AG04450 (cell line): ENCODE data around the gene AZU1. TPM values are rescaled to one million over a fixed set of nuclear protein-coding genes. Genes with fewer than 3 reads are reported as not detected.

Experiments
- CTCF ChIA-PET: fragments of 300-600, 350-600 bp; formaldehyde crosslinking; extraction: SDS; loops from one replicate; lab custom pipeline; 2022; ENCODE audit warnings: antibody characterized with exemption, inconsistent platforms; lab: Charles Lee
- POLR2A ChIA-PET: fragments of 350-600 bp; formaldehyde crosslinking; extraction: SDS; loops from one replicate; lab custom pipeline; 2021; ENCODE audit warnings: antibody characterized with exemption, inconsistent platforms; lab: Yijun Ruan, JAX
- DNase-seq: peaks from one replicate; pipeline ENCODE4 v3.0.0-alpha.2; 2011; ENCODE audit warnings: low read depth, low spot score
- H3K27ac ChIP-seq: one replicate; pipeline ENCODE4 v1.5.1; 2012; ENCODE audit warnings: low read depth, low read length, control low read depth
- H3K27me3 ChIP-seq: one replicate; pipeline ENCODE4 v1.6.0; 2012; ENCODE audit warnings: low read length; ENCODE audit not compliant: control insufficient read depth, insufficient read depth
- H3K4me3 ChIP-seq: 2 replicates; pipeline ENCODE4 v1.5.1; 2011; ENCODE audit warnings: mild to moderate bottlenecking, low read depth, low read length, control low read depth
- H3K9me3 ChIP-seq: 2 replicates; pipeline ENCODE4 v1.5.1; 2012; ENCODE audit warnings: low read length; ENCODE audit not compliant: control insufficient read depth, insufficient read depth
- polyA plus RNA-seq: library from polyadenylated mRNA; depleted of rRNA; stranded (reverse); fragments of >200 nt; gene quantifications from 2 replicates; pipeline ENCODE4 v1.2.3, GENCODE V29; 2011
- TF ChIP-seq, protein P1 (sequence below): IDR thresholded peaks from 2 replicates; pipeline ENCODE4 v1.5.1; 2011; ENCODE audit warnings: low read depth, low read length, control low read depth, inconsistent platforms

Gene AZU1
- polyA plus RNA-seq, 1 experiment = 0.04 TPM

DNA sequence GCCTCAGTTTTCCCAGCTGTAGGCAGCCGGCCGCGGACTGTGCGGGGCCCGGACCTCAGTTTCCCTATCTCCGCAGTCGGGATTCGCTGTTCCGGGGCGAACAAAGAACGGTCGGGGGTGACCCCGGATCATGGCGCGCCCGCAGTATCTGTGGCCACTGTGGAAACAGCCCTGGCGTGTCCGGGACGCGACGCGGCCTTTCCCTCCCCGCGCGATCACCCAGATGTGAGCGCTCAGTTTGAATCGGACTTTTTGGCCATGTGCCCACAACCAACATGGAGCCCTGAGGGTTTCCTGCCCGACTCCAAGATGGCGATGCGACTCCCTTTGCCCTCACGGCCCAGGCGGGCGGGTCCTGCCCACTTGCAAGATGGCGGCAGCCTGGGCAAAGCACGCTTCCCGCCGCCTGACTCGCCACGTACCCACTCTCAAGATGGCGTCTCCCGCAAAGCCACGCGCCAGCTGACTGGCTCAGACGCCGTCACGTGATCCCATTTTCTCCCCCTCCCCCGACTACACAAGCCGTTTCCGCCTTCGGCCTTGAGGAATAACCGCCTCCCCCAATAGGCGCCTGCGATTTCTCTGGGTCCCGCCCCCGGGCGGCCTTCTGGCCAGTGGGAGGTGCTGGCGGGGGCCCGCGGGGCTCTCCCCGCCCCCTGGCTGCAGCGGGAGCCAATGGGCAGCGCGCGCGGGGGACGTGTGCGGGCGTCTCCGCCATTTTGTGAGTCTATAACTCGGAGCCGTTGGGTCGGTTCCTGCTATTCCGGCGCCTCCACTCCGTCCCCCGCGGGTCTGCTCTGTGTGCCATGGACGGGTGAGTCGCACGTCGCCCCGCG is 30.7 kb upstream of the AZU1 start, which contains the start of gene PTBP1:
TSS of gene PTBP1 (plus strand) at position 761 of the 836 bp plus-strand sequence. CDS start at position 807, 46 bp downstream.
- ChIA-PET CTCF (no interaction called here), POLR2A (interaction anchor here (0.6 to 2.3 kb wide), 6 partner anchors 13 to 187 kb away, joined by 3 to 11 read pairs (median 4); partner anchors contain the start of gene WDR18)
- TF ChIP-seq, protein P1, sequence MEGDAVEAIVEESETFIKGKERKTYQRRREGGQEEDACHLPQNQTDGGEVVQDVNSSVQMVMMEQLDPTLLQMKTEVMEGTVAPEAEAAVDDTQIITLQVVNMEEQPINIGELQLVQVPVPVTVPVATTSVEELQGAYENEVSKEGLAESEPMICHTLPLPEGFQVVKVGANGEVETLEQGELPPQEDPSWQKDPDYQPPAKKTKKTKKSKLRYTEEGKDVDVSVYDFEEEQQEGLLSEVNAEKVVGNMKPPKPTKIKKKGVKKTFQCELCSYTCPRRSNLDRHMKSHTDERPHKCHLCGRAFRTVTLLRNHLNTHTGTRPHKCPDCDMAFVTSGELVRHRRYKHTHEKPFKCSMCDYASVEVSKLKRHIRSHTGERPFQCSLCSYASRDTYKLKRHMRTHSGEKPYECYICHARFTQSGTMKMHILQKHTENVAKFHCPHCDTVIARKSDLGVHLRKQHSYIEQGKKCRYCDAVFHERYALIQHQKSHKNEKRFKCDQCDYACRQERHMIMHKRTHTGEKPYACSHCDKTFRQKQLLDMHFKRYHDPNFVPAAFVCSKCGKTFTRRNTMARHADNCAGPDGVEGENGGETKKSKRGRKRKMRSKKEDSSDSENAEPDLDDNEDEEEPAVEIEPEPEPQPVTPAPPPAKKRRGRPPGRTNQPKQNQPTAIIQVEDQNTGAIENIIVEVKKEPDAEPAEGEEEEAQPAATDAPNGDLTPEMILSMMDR = no peak

DNA sequence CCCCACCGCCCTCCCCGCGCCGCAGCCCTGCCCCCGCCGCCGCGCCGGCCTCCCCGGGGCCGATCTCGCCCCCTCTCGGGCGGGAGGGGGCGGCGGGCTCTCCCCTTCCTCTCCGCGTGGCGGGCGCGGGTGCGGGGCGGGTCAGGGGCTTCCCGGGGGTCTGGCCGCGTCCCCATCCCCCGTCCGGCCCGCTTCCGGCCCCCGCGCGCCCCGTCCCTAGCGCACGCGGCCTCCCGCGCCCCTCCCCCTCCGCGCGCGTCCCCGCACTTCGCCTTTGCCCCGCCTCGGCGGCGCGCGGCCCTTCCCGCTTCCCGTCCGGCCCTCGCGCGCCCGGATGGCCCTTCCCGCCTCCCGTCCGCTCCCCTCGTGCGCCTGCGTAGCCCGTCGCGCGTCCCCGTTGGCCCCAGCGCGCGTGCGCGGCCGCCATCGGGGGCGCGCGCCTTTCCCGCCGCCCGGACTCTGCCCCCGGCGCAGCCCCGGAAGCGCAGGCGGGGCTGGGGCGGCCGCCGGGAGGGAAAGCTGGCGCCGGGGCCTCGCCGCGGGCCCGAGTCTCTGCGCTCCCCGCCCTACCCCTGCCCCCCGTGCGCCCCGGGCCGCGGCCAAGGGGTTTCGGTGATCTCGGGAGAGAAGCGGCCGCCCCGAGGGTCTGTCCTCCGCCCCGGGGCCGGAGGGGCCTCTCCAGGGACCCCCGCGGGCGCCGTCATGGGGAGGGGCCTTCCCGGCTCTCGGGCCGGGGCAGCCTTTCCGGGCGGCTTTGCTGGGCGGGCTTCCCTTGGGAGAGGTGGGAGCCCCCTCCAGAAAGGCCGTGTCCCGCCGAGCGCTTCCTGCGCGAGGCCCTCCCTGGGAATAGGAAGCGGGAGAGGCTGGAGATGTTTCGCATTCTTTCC is 29.9 kb upstream of the AZU1 start:
- Histone ChIP-seq H3K9me3 (no peaks in the 10 kb centered on the region; the same call in 1 of the 2 replicates), H3K4me3 (peak overlapping the region; percentile 90), H3K27ac (peak overlapping the region; percentile 70), H3K27me3 (no peaks in the 10 kb centered on the region)
- DNase-seq = peak; percentile 66
- CTCF ChIA-PET = interaction anchor here (2.2 kb wide), 1 partner anchor 27 kb away, joined by 9 read pairs; no protein-coding TSS in a partner anchor
- TF ChIP-seq, protein P1 = no peak
- POLR2A ChIA-PET = interaction anchor here (0.9 to 2.3 kb wide), 3 partner anchors 14 to 19 kb away, joined by 3 to 11 read pairs (median 5); no protein-coding TSS in a partner anchor

More for the DNA sequence above, 30.7 kb upstream of the AZU1 start, which contains the start of gene PTBP1:
- H3K9me3 ChIP-seq = no peaks in the 10 kb centered on the region; the same call in 1 of the 2 replicates
- H3K27me3 ChIP-seq = no peaks in the 10 kb centered on the region
- peak within 1 kb of the TSS; percentile 90 for H3K4me3 ChIP-seq
- H3K27ac ChIP-seq = peak within 1 kb of the TSS; percentile 70
- DNase-seq = peak; percentile 100

DNA sequence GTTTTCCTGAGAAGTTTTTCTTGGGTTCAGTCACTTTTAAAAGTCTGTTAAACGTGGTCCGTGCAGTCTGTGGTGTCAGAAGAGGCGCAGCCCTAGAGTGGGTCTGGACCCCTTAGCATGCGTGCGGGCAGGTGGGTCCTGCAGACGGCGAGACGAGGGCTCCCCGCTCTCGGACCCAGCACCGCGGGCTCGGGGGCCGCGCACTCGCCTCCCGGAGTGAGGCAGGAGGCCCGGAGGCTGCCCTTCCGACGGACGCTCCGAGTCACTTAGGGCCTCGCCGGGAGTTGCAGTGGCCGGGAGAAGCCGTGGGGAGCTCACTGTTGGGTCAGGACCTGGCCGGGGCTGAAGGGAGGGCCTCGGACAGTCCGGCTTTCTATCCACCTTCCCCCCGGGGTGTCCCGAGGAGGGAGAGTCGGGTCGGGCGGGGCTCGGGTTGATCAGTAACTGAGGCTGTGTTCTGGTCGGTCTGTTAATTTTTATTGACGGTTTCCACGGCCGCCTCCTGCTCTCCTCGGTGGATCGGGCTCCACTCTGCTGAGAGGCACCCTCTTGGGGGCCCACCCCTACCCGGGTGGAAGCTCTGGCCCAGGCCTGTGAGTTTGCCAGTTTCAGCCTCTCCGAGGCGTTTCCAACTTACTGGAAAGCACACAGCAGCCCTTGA is 29.1 kb upstream of the AZU1 start:
- Histone ChIP-seq H3K4me3 (peak overlapping the region; percentile 90), H3K27ac (no peak overlapping the region), H3K27me3 (no peaks in the 10 kb centered on the region), H3K9me3 (no peaks in the 10 kb centered on the region; the same call in 1 of the 2 replicates)
- TF ChIP-seq, protein P1 = no peak
- CTCF ChIA-PET = interaction anchor here (2.2 kb wide), 1 partner anchor 28 kb away, joined by 9 read pairs; no protein-coding TSS in a partner anchor
- POLR2A ChIA-PET = interaction anchor here (0.8 to 1.3 kb wide), 4 partner anchors 11 to 52 kb away, joined by 3 to 5 read pairs (median 3); no protein-coding TSS in a partner anchor
- DNase-seq = no peak

DNA sequence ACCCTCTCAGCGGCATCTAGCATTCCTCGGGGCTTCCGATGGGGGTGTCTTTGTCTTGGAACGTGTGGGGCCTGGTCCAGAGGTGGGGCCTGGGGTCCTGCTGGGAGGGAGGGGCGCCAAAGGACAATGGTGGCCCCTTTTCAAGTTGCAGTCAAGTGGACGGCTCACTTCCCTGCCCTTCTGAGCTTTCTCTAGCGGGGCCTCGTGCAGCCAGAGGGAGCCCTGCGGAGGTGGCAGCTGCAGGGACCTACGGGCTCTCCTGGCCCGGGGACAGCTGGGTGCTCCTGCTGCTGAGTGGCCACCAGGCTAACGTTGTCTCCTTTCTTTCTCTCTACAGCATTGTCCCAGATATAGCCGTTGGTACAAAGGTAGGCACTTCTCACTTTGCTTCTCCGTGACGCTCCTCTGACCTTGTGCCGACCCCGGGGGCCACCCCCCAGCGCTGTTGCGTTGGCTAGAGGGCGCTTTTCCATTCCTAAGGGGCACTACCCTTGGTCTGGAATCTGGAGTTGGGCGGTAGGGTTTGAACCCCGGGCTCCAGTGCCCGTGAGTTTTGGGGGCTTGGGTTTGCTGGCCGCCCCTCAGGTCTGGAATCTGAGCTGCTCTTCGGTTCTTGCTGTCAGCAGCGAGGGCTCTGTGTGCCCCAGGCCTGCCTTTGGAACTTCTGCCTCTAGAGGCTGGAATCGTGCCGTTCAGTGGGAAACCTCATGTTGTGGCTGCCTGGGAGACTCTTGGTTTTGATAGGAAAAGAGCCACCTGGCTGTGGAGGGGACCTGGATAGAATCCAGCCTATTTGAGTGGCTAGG is 28.4 kb upstream of the AZU1 start:
- no peaks in the 10 kb centered on the region; the same call in 1 of the 2 replicates for H3K9me3 ChIP-seq
- no peak overlapping the region for H3K27ac ChIP-seq
- peak overlapping the region; percentile 90 for H3K4me3 ChIP-seq
- CTCF ChIA-PET = interaction anchor here (2.2 kb wide), 1 partner anchor 29 kb away, joined by 9 read pairs; no protein-coding TSS in a partner anchor
- TF ChIP-seq, protein P1 = peak; percentile 34
- DNase-seq = no peak
- no peaks in the 10 kb centered on the region for H3K27me3 ChIP-seq
- POLR2A ChIA-PET = interaction anchor here (0.6 to 1.3 kb wide), 7 partner anchors 10 to 197 kb away, joined by 3 to 5 read pairs (median 3); no protein-coding TSS in a partner anchor
